IMR-90 (cell line): ENCODE measurements around the gene GLG1.

ENCODE experiments used
- BHLHE40 ChIP-seq: fragments of 150-350 bp; IDR thresholded peaks from 2 replicates; pipeline ENCODE4 v1.6.1; 2016; ENCODE audit warnings: mild to moderate bottlenecking, low read depth, low read length
- CEBPB ChIP-seq: IDR thresholded peaks from 2 replicates; pipeline ENCODE4 v1.6.1; 2012; ENCODE audit warnings: low read depth, low read length, improper control_type of control experiment
- CHD1 ChIP-seq: IDR thresholded peaks from 2 replicates; pipeline ENCODE4 v1.6.1; 2012; ENCODE audit warnings: low read depth, low read length, improper control_type of control experiment
- CTCF ChIP-seq: conservative IDR thresholded peaks from 2 replicates; pipeline ENCODE4 v1.5.1; 2012; ENCODE audit warnings: mild to moderate bottlenecking, low read depth, low read length, improper control_type of control experiment
- ELK1 ChIP-seq: fragments of 150-350 bp; IDR thresholded peaks from 2 replicates; pipeline ENCODE4 v1.6.1; 2016; ENCODE audit warnings: low read depth, mild to moderate bottlenecking, low read length, moderate library complexity, borderline replicate concordance
- MAFK ChIP-seq: IDR thresholded peaks from 2 replicates; pipeline ENCODE4 v1.6.1; 2012; ENCODE audit warnings: low read depth, low read length, improper control_type of control experiment
- POLR2A ChIP-seq: IDR thresholded peaks from 2 replicates; pipeline ENCODE4 v1.6.1; 2012; ENCODE audit warnings: mild to moderate bottlenecking, low read depth, low read length
- RAD21 ChIP-seq: IDR thresholded peaks from 2 replicates; pipeline ENCODE4 v1.6.1; 2012; ENCODE audit warnings: low read length, improper control_type of control experiment
- RCOR1 ChIP-seq: IDR thresholded peaks from 2 replicates; pipeline ENCODE4 v1.6.1; 2012; ENCODE audit warnings: mild to moderate bottlenecking, low read length, improper control_type of control experiment; ENCODE audit not compliant: insufficient replicate concordance
- RFX5 ChIP-seq: IDR thresholded peaks from 2 replicates; pipeline ENCODE4 v1.8.0; 2012; ENCODE audit warnings: low read depth, mild to moderate bottlenecking, low read length, moderate library complexity
- SMC3 ChIP-seq: fragments of 150-350 bp; IDR thresholded peaks from 2 replicates; pipeline ENCODE4 v1.6.1; 2016; ENCODE audit warnings: low read depth, mild to moderate bottlenecking, antibody characterized with exemption, low read length, moderate library complexity
- USF2 ChIP-seq: fragments of 150-350 bp; IDR thresholded peaks from 2 replicates; pipeline ENCODE4 v1.6.1; 2017; ENCODE audit warnings: mild to moderate bottlenecking, antibody characterized with exemption, low read length, low read depth

DNA sequence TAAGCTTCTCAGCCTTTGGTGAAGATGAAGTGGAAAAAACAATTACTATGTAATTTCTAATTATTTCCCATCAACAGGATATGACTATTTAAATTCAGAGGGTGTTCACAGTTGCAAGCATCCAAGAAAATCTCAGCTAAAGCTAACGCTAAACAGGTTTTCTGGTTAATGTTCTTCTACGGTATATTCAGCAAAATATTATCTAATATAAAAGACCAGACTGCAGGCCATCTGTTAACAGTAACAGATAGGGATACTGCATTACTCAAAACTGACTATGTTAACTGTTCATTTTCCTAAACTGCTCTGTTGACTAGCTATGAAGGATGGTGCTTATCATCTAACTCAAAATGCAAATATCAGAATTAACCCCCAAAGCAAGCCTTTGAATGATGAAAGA, 32.8 kb downstream of the GLG1 start:
- no peak for TF ChIP-seq CTCF
- no peak for TF ChIP-seq POLR2A
- TF ChIP-seq RFX5, result no peak
- no peak for TF ChIP-seq CHD1
- no peak for TF ChIP-seq BHLHE40
- TF ChIP-seq CEBPB, result no peak
- no peak for TF ChIP-seq MAFK
- TF ChIP-seq SMC3, result no peak
- no peak for TF ChIP-seq ELK1
- no peak for TF ChIP-seq USF2
- TF ChIP-seq RCOR1, result no peak
- TF ChIP-seq RAD21, result no peak
